Activated CD4-positive, alpha-beta T cell treated with anti-CD3 and anti-CD28 coated beads, Interleukin-2, amount 10 ng/mL, durations not matched to agents 7 days and 5 days (primary cell): ENCODE data around the gene RERE. TPM values are rescaled to one million over a fixed set of nuclear protein-coding genes. Genes with fewer than 3 reads are reported as not detected.

Experiments
- CTCF ChIA-PET: fragments of 350-600 bp; sonication (Branson Sonifier 250); formaldehyde crosslinking; loops from one replicate; lab custom pipeline; 2021; ENCODE audit warnings: antibody characterized with exemption; lab: Charles Lee
- POLR2A ChIA-PET: fragments of 350-600 bp; sonication (Branson Sonifier 250); formaldehyde crosslinking; loops from one replicate; lab custom pipeline; 2021; ENCODE audit warnings: antibody characterized with exemption; lab: Charles Lee
- DNase-seq: peaks from one replicate; pipeline ENCODE4 v3.0.0-alpha.2; 2020
- H3K27ac Mint-ChIP-seq: one replicate; pipeline ENCODE4 v1.8.0; 2021; ENCODE audit warnings: mild to moderate bottlenecking, moderate library complexity, mixed read lengths
- H3K27me3 Mint-ChIP-seq: one replicate; pipeline ENCODE4 v1.8.0; 2021; ENCODE audit warnings: mixed read lengths
- H3K36me3 Mint-ChIP-seq: one replicate; pipeline ENCODE4 v1.8.0; 2021; ENCODE audit warnings: low read depth, mixed read lengths
- H3K4me1 Mint-ChIP-seq: one replicate; pipeline ENCODE4 v1.8.0; 2021; ENCODE audit warnings: mixed read lengths
- H3K4me3 Mint-ChIP-seq: one replicate; pipeline ENCODE4 v1.8.0; 2021; ENCODE audit warnings: mild to moderate bottlenecking, moderate library complexity, mixed read lengths
- H3K9me3 Mint-ChIP-seq: one replicate; pipeline ENCODE4 v1.8.0; 2021; ENCODE audit warnings: mixed read lengths
- total RNA-seq, 2 experiments: library from RNA; stranded (reverse); gene quantifications; one replicate each; pipeline ENCODE4 v1.2.3, GENCODE V29; 2021

RERE gene
- 10 to 100 TPM; 68.5 to 68.7 TPM for total RNA-seq

GRCh38 chr1:8817412-8818324 is at the start of gene RERE:
Gene RERE, minus strand, starts transcription at chr1:8817640.
- Mint-ChIP-seq H3K9me3 (no peaks in the 10 kb centered on the region), H3K4me3 (peak within 1 kb of the TSS; percentile 89), H3K27ac (peak within 1 kb of the TSS; percentile 97), H3K27me3 (peaks cover 13% of the 10 kb centered on the region), H3K36me3 (peaks cover 2% of the 10 kb centered on the region), H3K4me1 (peaks cover 45% of the 10 kb centered on the region)
- POLR2A ChIA-PET, result no interaction called here
- peak; percentile 94 for DNase-seq
- CTCF ChIA-PET, result interaction anchor here (1.4 kb wide), 1 partner anchor 18 kb away, joined by 5 read pairs; no protein-coding TSS in a partner anchor

- Mint-ChIP-seq H3K9me3 (no peaks in the 10 kb centered on the region), H3K4me1 (peaks cover 63% of the 10 kb centered on the region), H3K27me3 (no peaks in the 10 kb centered on the region), H3K4me3 (no peak overlapping the region), H3K27ac (peak overlapping the region; percentile 71), H3K36me3 (peaks cover 89% of the 10 kb centered on the region)
- no peak for DNase-seq
- POLR2A ChIA-PET, result interaction anchor here (0.6 kb wide), 1 partner anchor 216 kb away, joined by 4 read pairs; no protein-coding TSS in a partner anchor
- CTCF ChIA-PET, result interaction anchor here (0.9 to 1.4 kb wide), 5 partner anchors 8 to 138 kb away, joined by 3 to 7 read pairs (median 6); partner anchors contain the start of gene ENO1
Observed at GRCh38 chr1:8866792-8867415, 49.5 kb upstream of the RERE start.

- H3K27ac Mint-ChIP-seq, result peak overlapping the region; percentile 57
- H3K9me3 Mint-ChIP-seq, result no peaks in the 10 kb centered on the region
- peaks cover 56% of the 10 kb centered on the region for H3K4me1 Mint-ChIP-seq
- H3K4me3 Mint-ChIP-seq, result no peak overlapping the region
- H3K36me3 Mint-ChIP-seq, result peaks cover 89% of the 10 kb centered on the region
- no peaks in the 10 kb centered on the region for H3K27me3 Mint-ChIP-seq
- ChIA-PET CTCF (interaction anchor here (0.6 to 1.4 kb wide), 9 partner anchors 8 to 762 kb away, joined by 3 to 7 read pairs (median 4); partner anchors contain the start of gene ENO1), POLR2A (interaction anchor here (0.6 kb wide), 1 partner anchor 12 kb away, joined by 6 read pairs; the partner anchor contains the start of gene ENO1)
- DNase-seq, result no peak
Observed at GRCh38 chr1:8866173-8866791, 48.8 kb upstream of the RERE start.

- POLR2A ChIA-PET, result interaction anchor here (0.9 kb wide), 1 partner anchor 9 kb away, joined by 4 read pairs; no protein-coding TSS in a partner anchor
- Mint-ChIP-seq H3K4me3 (no peak overlapping the region), H3K27ac (peak overlapping the region; percentile 13), H3K27me3 (no peaks in the 10 kb centered on the region), H3K9me3 (no peaks in the 10 kb centered on the region), H3K36me3 (peaks cover 86% of the 10 kb centered on the region), H3K4me1 (peaks cover 55% of the 10 kb centered on the region)
- CTCF ChIA-PET, result interaction anchor here (1.0 to 2.0 kb wide), 4 partner anchors 9 to 304 kb away, joined by 3 to 5 read pairs (median 4); no protein-coding TSS in a partner anchor
- no peak for DNase-seq
Observed at GRCh38 chr1:8864713-8865344, 47.4 kb upstream of the RERE start.

GRCh38 chr1:8863794-8864233 is 46.4 kb upstream of the RERE start:
- Mint-ChIP-seq H3K4me1 (peaks cover 53% of the 10 kb centered on the region), H3K4me3 (no peak overlapping the region), H3K36me3 (peaks cover 83% of the 10 kb centered on the region), H3K9me3 (no peaks in the 10 kb centered on the region), H3K27me3 (no peaks in the 10 kb centered on the region), H3K27ac (no peak overlapping the region)
- DNase-seq, result no peak
- POLR2A ChIA-PET, result interaction anchor here (0.7 to 0.9 kb wide), 2 partner anchors 10 to 248 kb away, joined by 3 to 4 read pairs; no protein-coding TSS in a partner anchor
- CTCF ChIA-PET, result interaction anchor here (1.4 to 2.0 kb wide), 3 partner anchors 14 to 302 kb away, joined by 3 to 16 read pairs (median 4); no protein-coding TSS in a partner anchor

GRCh38 chr1:8863138-8863537 is 45.7 kb upstream of the RERE start:
- H3K9me3 Mint-ChIP-seq, result no peaks in the 10 kb centered on the region
- H3K27me3 Mint-ChIP-seq, result no peaks in the 10 kb centered on the region
- ChIA-PET CTCF (interaction anchor here (0.6 to 2.0 kb wide), 7 partner anchors 8 to 302 kb away, joined by 3 to 16 read pairs (median 4); no protein-coding TSS in a partner anchor), POLR2A (interaction anchor here (0.7 kb wide), 1 partner anchor 248 kb away, joined by 3 read pairs; no protein-coding TSS in a partner anchor)
- DNase-seq, result no peak
- H3K36me3 Mint-ChIP-seq, result peaks cover 87% of the 10 kb centered on the region
- H3K4me3 Mint-ChIP-seq, result no peak overlapping the region
- H3K27ac Mint-ChIP-seq, result peak overlapping the region; percentile 7
- H3K4me1 Mint-ChIP-seq, result peaks cover 60% of the 10 kb centered on the region

- H3K4me1 Mint-ChIP-seq, result peaks cover 57% of the 10 kb centered on the region
- ChIA-PET CTCF (interaction anchor here (0.6 to 2.0 kb wide), 12 partner anchors 9 to 282 kb away, joined by 3 to 16 read pairs (median 4); partner anchors contain the start of gene ENO1), POLR2A (interaction anchor here (0.6 kb wide), 1 partner anchor 22 kb away, joined by 3 read pairs; no protein-coding TSS in a partner anchor)
Observed at GRCh38 chr1:8862528-8862927, 45.1 kb upstream of the RERE start.

GRCh38 chr1:8860738-8861516 is 43.5 kb upstream of the RERE start:
- ChIA-PET CTCF (interaction anchor here (0.5 to 3.2 kb wide), 6 partner anchors 11 to 144 kb away, joined by 3 to 42 read pairs (median 4); partner anchors contain the start of gene ENO1), POLR2A (no interaction called here)
- no peaks in the 10 kb centered on the region for H3K27me3 Mint-ChIP-seq
- H3K27ac Mint-ChIP-seq, result peak overlapping the region; percentile 25
- peaks cover 85% of the 10 kb centered on the region for H3K36me3 Mint-ChIP-seq
- no peak overlapping the region for H3K4me3 Mint-ChIP-seq
- peaks cover 3% of the 10 kb centered on the region for H3K9me3 Mint-ChIP-seq
- DNase-seq, result no peak
- peaks cover 48% of the 10 kb centered on the region for H3K4me1 Mint-ChIP-seq

More at GRCh38 chr1:8862528-8862927, 45.1 kb upstream of the RERE start:
- H3K27ac Mint-ChIP-seq, result no peak overlapping the region
- no peak overlapping the region for H3K4me3 Mint-ChIP-seq
- H3K9me3 Mint-ChIP-seq, result no peaks in the 10 kb centered on the region
- DNase-seq, result peak; percentile 54
- no peaks in the 10 kb centered on the region for H3K27me3 Mint-ChIP-seq
- peaks cover 85% of the 10 kb centered on the region for H3K36me3 Mint-ChIP-seq

DNA sequence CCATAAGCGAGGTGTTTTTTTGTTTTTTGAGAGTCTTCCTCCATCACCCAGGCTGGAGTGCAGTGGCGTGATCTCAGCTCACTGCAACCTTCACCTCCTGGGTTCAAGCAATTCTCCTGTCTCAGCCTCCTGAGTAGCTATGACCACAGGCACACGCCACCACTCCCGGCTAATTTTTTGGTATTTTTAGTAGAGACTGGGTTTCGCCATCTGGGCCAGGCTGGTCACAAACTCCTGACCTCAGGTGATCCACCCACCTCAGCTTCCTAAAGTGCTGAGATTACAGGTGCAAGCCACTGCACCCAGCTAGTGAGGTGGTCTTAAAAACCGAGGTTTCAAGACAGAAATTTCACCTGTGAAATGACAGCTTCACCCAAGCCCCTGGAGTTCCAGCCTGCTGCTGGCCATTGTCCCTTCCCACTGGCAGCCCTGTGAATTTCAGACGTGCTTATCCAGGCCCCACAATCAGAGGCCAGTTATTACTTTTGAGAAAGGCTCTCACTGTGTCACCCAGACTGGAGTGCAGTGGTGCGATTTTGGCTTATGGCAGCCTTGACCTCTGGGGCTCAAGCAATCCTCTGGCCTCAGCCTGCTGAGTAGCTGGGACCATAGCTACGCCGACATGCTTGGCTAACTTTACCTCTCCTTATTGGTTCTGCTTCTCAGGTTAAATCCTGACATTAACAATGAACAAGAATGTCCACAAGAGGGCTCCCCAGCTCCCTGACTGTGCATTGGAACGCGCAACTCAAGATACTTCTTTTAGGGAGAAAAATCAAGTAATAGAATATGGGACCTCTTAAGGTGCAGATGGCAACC is 41.7 kb upstream of the RERE start:
- ChIA-PET POLR2A (interaction anchor here (0.7 to 0.9 kb wide), 3 partner anchors 15 to 156 kb away, joined by 3 to 4 read pairs (median 3); no protein-coding TSS in a partner anchor), CTCF (interaction anchor here (0.8 to 3.2 kb wide), 14 partner anchors 8 to 242 kb away, joined by 3 to 42 read pairs (median 4); partner anchors contain the start of gene ENO1)
- Mint-ChIP-seq H3K36me3 (peaks cover 70% of the 10 kb centered on the region), H3K9me3 (peaks cover 3% of the 10 kb centered on the region), H3K27ac (peak overlapping the region; percentile 82), H3K4me3 (no peak overlapping the region), H3K27me3 (no peaks in the 10 kb centered on the region), H3K4me1 (peaks cover 44% of the 10 kb centered on the region)
- peak; percentile 71 for DNase-seq

GRCh38 chr1:8858112-8858668 is 40.8 kb upstream of the RERE start:
- ChIA-PET CTCF (interaction anchor here (0.8 to 3.2 kb wide), 12 partner anchors 8 to 147 kb away, joined by 3 to 42 read pairs (median 6); partner anchors contain the start of gene ENO1), POLR2A (interaction anchor here (0.8 to 1.3 kb wide), 2 partner anchors 135 to 147 kb away, joined by 3 read pairs; no protein-coding TSS in a partner anchor)
- H3K4me1 Mint-ChIP-seq, result peaks cover 38% of the 10 kb centered on the region
- H3K9me3 Mint-ChIP-seq, result peaks cover 3% of the 10 kb centered on the region
- no peaks in the 10 kb centered on the region for H3K27me3 Mint-ChIP-seq
- peaks cover 61% of the 10 kb centered on the region for H3K36me3 Mint-ChIP-seq
- peak overlapping the region; percentile 82 for H3K27ac Mint-ChIP-seq
- peak; percentile 41 for DNase-seq
- no peak overlapping the region for H3K4me3 Mint-ChIP-seq
